GM12892 (cell line): ENCODE results near the gene ATXN1.

Source experiments
- POLR2A ChIP-seq: IDR thresholded peaks from 2 replicates; pipeline ENCODE4 v1.6.1; 2011; ENCODE audit warnings: low read depth, low read length, control low read depth
- POLR2AphosphoS5 ChIP-seq: IDR thresholded peaks from 2 replicates; pipeline ENCODE4 v1.6.1; 2011; ENCODE audit warnings: low read depth, low read length, control low read depth
- TAF1 ChIP-seq: IDR thresholded peaks from 2 replicates; pipeline ENCODE4 v1.6.1; 2011; ENCODE audit warnings: low read depth, mild to moderate bottlenecking, control low read depth, low read length, borderline replicate concordance

GRCh38 chr6:16519265-16520242 lies 241.7 kb downstream of the ATXN1 start:
- TF ChIP-seq POLR2A: no peak
- no peak for TF ChIP-seq TAF1
- no peak for TF ChIP-seq POLR2AphosphoS5
